ENCODE measurements around the gene EEF1G.
"Not testable (repeated sequence)": the region's sequence is repeated elsewhere in the genome, so short reads cannot be mapped to it uniquely, and the experiment has no call there.

The EEF1G gene

GRCh38 chr11:62561677-62562230, 11.9 kb downstream of the EEF1G start:
- peaks cover 31 to 38% of the 10 kb centered on the region in 2 donors for H3K36me3 ChIP-seq (ENCODE audit: control insufficient read depth in 2 of 2, insufficient read depth in 2 of 2, low read length in 2 of 2)

GRCh38 chr11:62560566-62561103, 13.1 kb downstream of the EEF1G start:
- Histone ChIP-seq H3K9me3 (ENCODE audit: control insufficient read depth in 2 of 2, low read length in 2 of 2) (no peaks in the 10 kb centered on the region), H3K27ac (ENCODE audit: low read length) (peak overlapping the region; percentile 71), H3K27me3 (ENCODE audit: control insufficient read depth in 1 of 2, insufficient read depth in 2 of 2, low read length in 2 of 2) (no peaks in the 10 kb centered on the region), H3K9ac (ENCODE audit: low read length in 2 of 2) (peak overlapping the region in 1 of 2 donors; percentile 68), H3K4me3 (ENCODE audit: low read length in 2 of 2) (peak overlapping the region in 1 of 2 donors; percentile 29), H3K36me3 (ENCODE audit: control insufficient read depth in 2 of 2, insufficient read depth in 2 of 2, low read length in 2 of 2) (peaks cover 28 to 29% of the 10 kb centered on the region in 2 donors), H3K4me1 (ENCODE audit: control insufficient read depth, insufficient read depth, low read length) (peaks cover 36% of the 10 kb centered on the region)

More at GRCh38 chr11:62561677-62562230, 11.9 kb downstream of the EEF1G start:
- not testable (repeated sequence) for H3K27me3 ChIP-seq (ENCODE audit: control insufficient read depth in 1 of 2, insufficient read depth in 2 of 2, low read length in 2 of 2); H3K27ac ChIP-seq (ENCODE audit: low read length); H3K9me3 ChIP-seq (ENCODE audit: control insufficient read depth in 2 of 2, low read length in 2 of 2); H3K9ac ChIP-seq (ENCODE audit: low read length in 2 of 2); H3K4me3 ChIP-seq (ENCODE audit: low read length in 2 of 2)
- peaks cover 25% of the 10 kb centered on the region for H3K4me1 ChIP-seq (ENCODE audit: control insufficient read depth, insufficient read depth, low read length)

GRCh38 chr11:62559626-62560025, 14.1 kb downstream of the EEF1G start:
- Histone ChIP-seq H3K36me3 (ENCODE audit: control insufficient read depth in 2 of 2, insufficient read depth in 2 of 2, low read length in 2 of 2) (peaks cover 25 to 26% of the 10 kb centered on the region in 2 donors), H3K27ac (ENCODE audit: low read length) (peak overlapping the region; percentile 71), H3K4me1 (ENCODE audit: control insufficient read depth, insufficient read depth, low read length) (peaks cover 42% of the 10 kb centered on the region), H3K9ac (ENCODE audit: low read length in 2 of 2) (peak overlapping the region in 1 of 2 donors; percentile 14)
- H3K27me3 ChIP-seq (ENCODE audit: control insufficient read depth in 1 of 2, insufficient read depth in 2 of 2, low read length in 2 of 2); H3K9me3 ChIP-seq (ENCODE audit: control insufficient read depth in 2 of 2, low read length in 2 of 2); H3K4me3 ChIP-seq (ENCODE audit: low read length in 2 of 2): not testable (repeated sequence)

- Histone ChIP-seq H3K36me3 (ENCODE audit: control insufficient read depth in 2 of 2, insufficient read depth in 2 of 2, low read length in 2 of 2) (peaks cover 25 to 26% of the 10 kb centered on the region in 2 donors), H3K27me3 (ENCODE audit: control insufficient read depth in 1 of 2, insufficient read depth in 2 of 2, low read length in 2 of 2) (no peaks in the 10 kb centered on the region), H3K4me1 (ENCODE audit: control insufficient read depth, insufficient read depth, low read length) (peaks cover 46% of the 10 kb centered on the region), H3K9me3 (ENCODE audit: control insufficient read depth in 2 of 2, low read length in 2 of 2) (no peaks in the 10 kb centered on the region), H3K4me3 (ENCODE audit: low read length in 2 of 2) (no peak overlapping the region), H3K27ac (ENCODE audit: low read length) (peak overlapping the region; percentile 71), H3K9ac (ENCODE audit: low read length in 2 of 2) (no peak overlapping the region)
Measured at GRCh38 chr11:62559204-62559603, 14.5 kb downstream of the EEF1G start.

- no peaks in the 10 kb centered on the region for H3K27me3 ChIP-seq (ENCODE audit: control insufficient read depth in 1 of 2, insufficient read depth in 2 of 2, low read length in 2 of 2)
- H3K9ac ChIP-seq (ENCODE audit: low read length in 2 of 2), result no peak overlapping the region
- H3K4me1 ChIP-seq (ENCODE audit: control insufficient read depth, insufficient read depth, low read length), result peaks cover 51% of the 10 kb centered on the region
- H3K4me3 ChIP-seq (ENCODE audit: low read length in 2 of 2), result no peak overlapping the region
- H3K36me3 ChIP-seq (ENCODE audit: control insufficient read depth in 2 of 2, insufficient read depth in 2 of 2, low read length in 2 of 2), result peaks cover 22 to 24% of the 10 kb centered on the region in 2 donors
- H3K27ac ChIP-seq (ENCODE audit: low read length), result peak overlapping the region; percentile 24
- no peaks in the 10 kb centered on the region for H3K9me3 ChIP-seq (ENCODE audit: control insufficient read depth in 2 of 2, low read length in 2 of 2)
Measured at GRCh38 chr11:62558669-62559068, 15.0 kb downstream of the EEF1G start.

GRCh38 chr11:62556875-62557631, 16.6 kb downstream of the EEF1G start:
- Histone ChIP-seq H3K4me3 (ENCODE audit: low read length in 2 of 2) (peak overlapping the region in 1 of 2 donors; percentile 65), H3K9me3 (ENCODE audit: control insufficient read depth in 2 of 2, low read length in 2 of 2) (no peaks in the 10 kb centered on the region), H3K36me3 (ENCODE audit: control insufficient read depth in 2 of 2, insufficient read depth in 2 of 2, low read length in 2 of 2) (peaks cover 16% of the 10 kb centered on the region in 2 donors), H3K4me1 (ENCODE audit: control insufficient read depth, insufficient read depth, low read length) (peaks cover 68% of the 10 kb centered on the region), H3K9ac (ENCODE audit: low read length in 2 of 2) (peak overlapping the region in 1 of 2 donors; percentile 51), H3K27ac (ENCODE audit: low read length) (peak overlapping the region; percentile 99), H3K27me3 (ENCODE audit: control insufficient read depth in 1 of 2, insufficient read depth in 2 of 2, low read length in 2 of 2) (no peaks in the 10 kb centered on the region)

- Histone ChIP-seq H3K4me3 (ENCODE audit: low read length in 2 of 2) (peak overlapping the region; percentile 39 to 65), H3K4me1 (ENCODE audit: control insufficient read depth, insufficient read depth, low read length) (peaks cover 74% of the 10 kb centered on the region), H3K9ac (ENCODE audit: low read length in 2 of 2) (peak overlapping the region; percentile 42 to 51)
Measured at GRCh38 chr11:62556108-62556874, 17.4 kb downstream of the EEF1G start.

DNA sequence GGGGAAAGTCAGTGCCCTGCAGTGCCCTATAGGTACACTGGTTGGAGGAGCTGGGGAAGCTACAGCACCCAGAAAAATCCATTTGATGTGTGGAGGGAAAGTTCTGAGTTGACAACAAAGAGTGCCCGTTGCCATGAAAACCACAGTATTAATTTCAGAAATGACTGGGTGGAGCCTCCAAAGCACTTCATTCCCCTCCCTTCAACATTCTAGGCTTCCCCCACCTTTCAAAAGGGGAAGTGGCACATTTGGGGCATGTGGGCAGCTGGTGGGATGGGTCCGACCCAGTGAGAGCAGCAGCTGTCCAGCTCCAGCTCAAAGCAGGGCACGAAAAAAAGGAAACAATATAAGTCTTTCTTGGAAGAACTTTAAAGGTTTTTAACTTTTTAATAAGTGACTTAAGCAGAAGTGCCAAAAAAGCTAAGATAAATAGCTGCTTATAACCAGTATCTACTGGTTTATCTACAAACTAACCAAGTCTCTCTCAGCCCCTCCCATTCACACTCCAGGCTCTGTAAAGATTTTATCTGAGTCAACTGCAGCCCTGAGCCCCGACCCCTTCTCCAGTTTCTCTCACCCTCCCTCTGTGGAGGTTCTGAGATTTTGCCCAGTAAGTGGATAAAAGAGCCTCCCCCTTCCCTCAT, 18.1 kb downstream of the EEF1G start:
- Histone ChIP-seq H3K4me1 (ENCODE audit: control insufficient read depth, insufficient read depth, low read length) (peaks cover 76% of the 10 kb centered on the region), H3K4me3 (ENCODE audit: low read length in 2 of 2) (peak overlapping the region; percentile 39 to 65), H3K27me3 (ENCODE audit: control insufficient read depth in 1 of 2, insufficient read depth in 2 of 2, low read length in 2 of 2) (no peaks in the 10 kb centered on the region)

More at GRCh38 chr11:62556108-62556874, 17.4 kb downstream of the EEF1G start:
- Histone ChIP-seq H3K27me3 (ENCODE audit: control insufficient read depth in 1 of 2, insufficient read depth in 2 of 2, low read length in 2 of 2) (no peaks in the 10 kb centered on the region), H3K36me3 (ENCODE audit: control insufficient read depth in 2 of 2, insufficient read depth in 2 of 2, low read length in 2 of 2) (peaks cover 13 to 15% of the 10 kb centered on the region in 2 donors), H3K9me3 (ENCODE audit: control insufficient read depth in 2 of 2, low read length in 2 of 2) (no peaks in the 10 kb centered on the region), H3K27ac (ENCODE audit: low read length) (peak overlapping the region; percentile 99)

GRCh38 chr11:62554387-62555167, 19.1 kb downstream of the EEF1G start:
- H3K9me3 ChIP-seq (ENCODE audit: control insufficient read depth in 2 of 2, low read length in 2 of 2), result no peaks in the 10 kb centered on the region
- peak overlapping the region; percentile 99 for H3K27ac ChIP-seq (ENCODE audit: low read length)
- H3K9ac ChIP-seq (ENCODE audit: low read length in 2 of 2), result peak overlapping the region in 1 of 2 donors; percentile 89
- peak overlapping the region in 1 of 2 donors; percentile 29 for H3K4me3 ChIP-seq (ENCODE audit: low read length in 2 of 2)
- H3K4me1 ChIP-seq (ENCODE audit: control insufficient read depth, insufficient read depth, low read length), result peaks cover 71% of the 10 kb centered on the region
- no peaks in the 10 kb centered on the region for H3K27me3 ChIP-seq (ENCODE audit: control insufficient read depth in 1 of 2, insufficient read depth in 2 of 2, low read length in 2 of 2)
- peaks cover 8 to 9% of the 10 kb centered on the region in 2 donors for H3K36me3 ChIP-seq (ENCODE audit: control insufficient read depth in 2 of 2, insufficient read depth in 2 of 2, low read length in 2 of 2)

More for the DNA sequence above, 18.1 kb downstream of the EEF1G start:
- H3K36me3 ChIP-seq (ENCODE audit: control insufficient read depth in 2 of 2, insufficient read depth in 2 of 2, low read length in 2 of 2), result peaks cover 13 to 15% of the 10 kb centered on the region in 2 donors
- no peaks in the 10 kb centered on the region for H3K9me3 ChIP-seq (ENCODE audit: control insufficient read depth in 2 of 2, low read length in 2 of 2)
- peak overlapping the region; percentile 99 for H3K27ac ChIP-seq (ENCODE audit: low read length)
- H3K9ac ChIP-seq (ENCODE audit: low read length in 2 of 2), result peak overlapping the region; percentile 42 to 51
